PFSK-1 (cell line): ENCODE measurements around the gene ATG4C.

ENCODE experiments used
- POLR2AphosphoS5 ChIP-seq: IDR thresholded peaks from 2 replicates; pipeline ENCODE4 v1.6.1; 2012; ENCODE audit warnings: low read depth, mild to moderate bottlenecking, control low read depth, low read length, moderate library complexity
- TAF1 ChIP-seq: IDR thresholded peaks from 2 replicates; pipeline ENCODE4 v1.6.1; 2012; ENCODE audit warnings: low read length, control low read depth, borderline replicate concordance; ENCODE audit not compliant: insufficient read depth
- TF ChIP-seq, protein P1 (sequence below), 2 experiments: IDR thresholded peaks; 2 replicates each; pipeline versions ENCODE4 v1.6.1 to v1.8.0; 2011 to 2012; ENCODE audit warnings: low read depth in 2 of 2, low read length in 2 of 2, control low read depth in 1 of 2, inconsistent platforms in 1 of 2, mild to moderate bottlenecking in 1 of 2, moderate library complexity in 1 of 2; ENCODE audit not compliant: insufficient read depth in 1 of 2

DNA sequence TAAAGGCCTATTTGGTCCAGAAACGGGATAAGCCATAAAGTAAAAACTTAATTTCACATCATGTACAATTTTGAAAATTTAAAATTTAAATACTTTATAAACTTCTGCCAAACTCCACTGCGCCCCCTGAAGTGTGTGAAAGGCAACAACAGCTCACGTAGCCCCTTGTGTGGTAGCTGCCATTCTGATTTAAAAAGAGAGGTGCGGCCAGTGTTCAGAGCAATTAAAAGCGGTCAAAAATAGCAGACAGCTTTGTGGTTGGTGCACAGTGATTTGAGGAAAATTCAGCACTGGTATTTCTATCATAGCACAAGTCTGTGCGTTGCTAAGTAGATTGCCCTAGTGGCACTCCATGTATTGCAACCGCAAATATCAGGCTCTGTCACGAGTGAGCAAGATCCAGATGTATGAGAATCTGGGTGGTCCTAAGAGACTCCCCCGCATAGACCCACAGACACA lies 122.5 kb downstream of the ATG4C start:
- no peak for TF ChIP-seq TAF1
- TF ChIP-seq POLR2AphosphoS5 = no peak
- TF ChIP-seq, protein P1, sequence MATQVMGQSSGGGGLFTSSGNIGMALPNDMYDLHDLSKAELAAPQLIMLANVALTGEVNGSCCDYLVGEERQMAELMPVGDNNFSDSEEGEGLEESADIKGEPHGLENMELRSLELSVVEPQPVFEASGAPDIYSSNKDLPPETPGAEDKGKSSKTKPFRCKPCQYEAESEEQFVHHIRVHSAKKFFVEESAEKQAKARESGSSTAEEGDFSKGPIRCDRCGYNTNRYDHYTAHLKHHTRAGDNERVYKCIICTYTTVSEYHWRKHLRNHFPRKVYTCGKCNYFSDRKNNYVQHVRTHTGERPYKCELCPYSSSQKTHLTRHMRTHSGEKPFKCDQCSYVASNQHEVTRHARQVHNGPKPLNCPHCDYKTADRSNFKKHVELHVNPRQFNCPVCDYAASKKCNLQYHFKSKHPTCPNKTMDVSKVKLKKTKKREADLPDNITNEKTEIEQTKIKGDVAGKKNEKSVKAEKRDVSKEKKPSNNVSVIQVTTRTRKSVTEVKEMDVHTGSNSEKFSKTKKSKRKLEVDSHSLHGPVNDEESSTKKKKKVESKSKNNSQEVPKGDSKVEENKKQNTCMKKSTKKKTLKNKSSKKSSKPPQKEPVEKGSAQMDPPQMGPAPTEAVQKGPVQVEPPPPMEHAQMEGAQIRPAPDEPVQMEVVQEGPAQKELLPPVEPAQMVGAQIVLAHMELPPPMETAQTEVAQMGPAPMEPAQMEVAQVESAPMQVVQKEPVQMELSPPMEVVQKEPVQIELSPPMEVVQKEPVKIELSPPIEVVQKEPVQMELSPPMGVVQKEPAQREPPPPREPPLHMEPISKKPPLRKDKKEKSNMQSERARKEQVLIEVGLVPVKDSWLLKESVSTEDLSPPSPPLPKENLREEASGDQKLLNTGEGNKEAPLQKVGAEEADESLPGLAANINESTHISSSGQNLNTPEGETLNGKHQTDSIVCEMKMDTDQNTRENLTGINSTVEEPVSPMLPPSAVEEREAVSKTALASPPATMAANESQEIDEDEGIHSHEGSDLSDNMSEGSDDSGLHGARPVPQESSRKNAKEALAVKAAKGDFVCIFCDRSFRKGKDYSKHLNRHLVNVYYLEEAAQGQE (IDR thresholded peaks at IDR 0.05; ENCODE audit: insufficient read depth in 1 of 2, low read depth in 2 of 2, low read length in 2 of 2) = no peak
